Stomach (tissue), 4 donors: ENCODE measurements around the gene HSPA1A.
"Not testable (repeated sequence)": the region's sequence is repeated elsewhere in the genome, so short reads cannot be mapped to it uniquely, and the experiment has no call there.

ENCODE experiments used
- POLR2AphosphoS5 ChIP-seq, 3 donors: sonication (generic); formaldehyde crosslinking; IDR thresholded peaks; one replicate each; pipeline ENCODE4 v1.6.1; 2016; ENCODE audit warnings: antibody characterized with exemption in 3 of 3
- TF ChIP-seq, protein P1 (sequence below), 7 experiments: fragments of 450-650 bp in 4 of 7; fragments of 200-600 bp in 3 of 7; sonication (generic) in 3 of 7; IDR thresholded peaks; one replicate each; pipeline ENCODE4 v1.5.1; 2016 to 2019; ENCODE audit warnings: antibody characterized with exemption in 7 of 7, control low read depth in 2 of 7, mild to moderate bottlenecking in 1 of 7

DNA sequence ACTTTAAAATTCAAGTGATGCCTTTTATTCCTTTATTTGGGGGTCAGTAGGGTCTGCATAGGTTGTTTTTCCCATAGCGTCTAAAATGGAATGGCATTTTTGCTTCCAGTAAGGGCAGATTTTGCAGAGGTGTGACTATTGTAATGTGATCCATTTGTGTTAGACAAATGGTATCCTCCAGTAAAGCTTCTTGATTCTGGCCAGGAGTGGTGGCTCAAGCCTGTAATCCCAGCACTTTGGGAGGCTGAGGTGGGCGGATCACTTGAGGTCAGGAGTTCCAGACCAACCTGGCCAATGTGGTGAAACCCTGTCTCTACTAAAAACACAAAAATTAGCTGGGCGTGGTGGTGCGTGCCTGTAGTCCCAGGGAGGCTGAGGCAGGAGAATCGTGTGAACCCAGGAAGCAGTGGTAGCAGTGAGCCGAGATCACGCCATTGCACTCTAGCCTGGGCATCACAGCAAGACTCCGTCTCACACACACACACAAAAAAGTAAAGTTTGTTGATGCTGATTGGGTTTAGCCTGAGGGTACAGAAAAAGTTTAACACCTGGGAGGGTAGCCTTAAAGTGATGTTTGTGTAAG, 2.7 kb downstream of the HSPA1A start:
- TF ChIP-seq, protein P1, sequence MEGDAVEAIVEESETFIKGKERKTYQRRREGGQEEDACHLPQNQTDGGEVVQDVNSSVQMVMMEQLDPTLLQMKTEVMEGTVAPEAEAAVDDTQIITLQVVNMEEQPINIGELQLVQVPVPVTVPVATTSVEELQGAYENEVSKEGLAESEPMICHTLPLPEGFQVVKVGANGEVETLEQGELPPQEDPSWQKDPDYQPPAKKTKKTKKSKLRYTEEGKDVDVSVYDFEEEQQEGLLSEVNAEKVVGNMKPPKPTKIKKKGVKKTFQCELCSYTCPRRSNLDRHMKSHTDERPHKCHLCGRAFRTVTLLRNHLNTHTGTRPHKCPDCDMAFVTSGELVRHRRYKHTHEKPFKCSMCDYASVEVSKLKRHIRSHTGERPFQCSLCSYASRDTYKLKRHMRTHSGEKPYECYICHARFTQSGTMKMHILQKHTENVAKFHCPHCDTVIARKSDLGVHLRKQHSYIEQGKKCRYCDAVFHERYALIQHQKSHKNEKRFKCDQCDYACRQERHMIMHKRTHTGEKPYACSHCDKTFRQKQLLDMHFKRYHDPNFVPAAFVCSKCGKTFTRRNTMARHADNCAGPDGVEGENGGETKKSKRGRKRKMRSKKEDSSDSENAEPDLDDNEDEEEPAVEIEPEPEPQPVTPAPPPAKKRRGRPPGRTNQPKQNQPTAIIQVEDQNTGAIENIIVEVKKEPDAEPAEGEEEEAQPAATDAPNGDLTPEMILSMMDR (IDR thresholded peaks at IDR 0.05) = not testable (repeated sequence)
- not testable (repeated sequence) for TF ChIP-seq POLR2AphosphoS5 (IDR thresholded peaks at IDR 0.05)
